Measurements from ENCODE around the gene LLGL1. TPM values are rescaled to one million over a fixed set of nuclear protein-coding genes. Genes with fewer than 3 reads are reported as not detected.

Gene LLGL1
- total and polyA plus RNA-seq, 10 donors, result 2.9 to 23.4 (median 14.5) TPM

- TF ChIP-seq POLR2AphosphoS5 (IDR thresholded peaks at IDR 0.05) (no peak), CTCF (IDR thresholded peaks at IDR 0.05 in 8 of 11, conservative IDR thresholded peaks at IDR 0.05 in 3 of 11) (no peak), POLR2A (IDR thresholded peaks at IDR 0.05) (no peak)
- WGBS, 5 donors, result 58 to 95% (median 86%) methylated on average over 2 to 3 of the region's 3 CpGs
- intact Hi-C loops (cut with DNase I; ENCODE audit: low total_unique reads), result no loop called here
- Histone ChIP-seq H3K4me3 (no peak overlapping the region), H3K36me3 (peaks cover 0 to 100% (median 62%) of the 10 kb centered on the region in 6 donors), H3K9me3 (no peaks in the 10 kb centered on the region), H3K27me3 (replicated peaks in 1 of 7) (no peaks in the 10 kb centered on the region), H3K27ac (no peak overlapping the region), H3K4me1 (peaks cover 11 to 80% (median 54%) of the 10 kb centered on the region in 6 donors)
- DNase-seq, result no peak
Observed at GRCh38 chr17:18197535-18198194, 27.8 kb upstream of the LLGL1 start.

- Histone ChIP-seq H3K4me3 (no peak overlapping the region), H3K27me3 (replicated peaks in 1 of 7) (no peaks in the 10 kb centered on the region), H3K36me3 (peaks cover 0 to 100% (median 67%) of the 10 kb centered on the region in 6 donors), H3K9me3 (no peaks in the 10 kb centered on the region), H3K27ac (no peak overlapping the region), H3K4me1 (peaks cover 11 to 74% (median 50%) of the 10 kb centered on the region in 6 donors)
- intact Hi-C loops (cut with DNase I; ENCODE audit: low total_unique reads), result no loop called here
- 40 to 66% (median 51%) methylated on average over 4 of the region's 4 CpGs for WGBS, 5 donors
- no peak for DNase-seq
- TF ChIP-seq CTCF (IDR thresholded peaks at IDR 0.05 in 8 of 11, conservative IDR thresholded peaks at IDR 0.05 in 3 of 11) (no peak), POLR2AphosphoS5 (IDR thresholded peaks at IDR 0.05) (no peak), POLR2A (IDR thresholded peaks at IDR 0.05) (no peak)
Observed at GRCh38 chr17:18198530-18198929, 26.9 kb upstream of the LLGL1 start.

DNA sequence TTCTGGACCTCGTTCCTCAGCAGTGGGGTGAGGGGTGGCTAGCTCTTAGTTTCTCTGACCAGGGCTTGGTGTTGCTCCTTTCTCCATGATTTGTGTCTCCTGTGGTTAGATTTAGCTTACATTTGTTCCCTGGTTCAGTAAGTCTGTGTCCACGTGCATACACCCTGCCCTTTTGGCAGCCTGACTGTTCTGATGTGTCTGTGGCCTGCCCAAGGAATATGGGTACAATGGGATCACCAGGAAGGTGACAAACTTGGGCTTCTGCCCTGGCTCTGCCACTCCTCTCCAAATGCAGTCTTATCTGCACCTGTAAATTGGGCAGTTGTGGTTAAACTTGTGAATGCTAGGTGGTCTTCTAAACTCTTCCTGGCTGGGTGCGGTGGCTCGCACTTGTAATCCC lies 24.3 kb upstream of the LLGL1 start:
- DNase-seq, result no peak
- H3K36me3 ChIP-seq, result peaks cover 0 to 100% (median 63%) of the 10 kb centered on the region in 6 donors
- H3K27ac ChIP-seq, result no peak overlapping the region
- H3K27me3 ChIP-seq (replicated peaks in 1 of 7), result no peaks in the 10 kb centered on the region
- no peaks in the 10 kb centered on the region for H3K9me3 ChIP-seq
- peaks cover 11 to 52% (median 41%) of the 10 kb centered on the region in 6 donors for H3K4me1 ChIP-seq
- 71 to 94% (median 84%) methylated on average over 4 of the region's 4 CpGs for WGBS, 5 donors
- intact Hi-C loops (cut with DNase I; ENCODE audit: low total_unique reads), result no loop called here
- H3K4me3 ChIP-seq, result no peak overlapping the region
- TF ChIP-seq POLR2AphosphoS5 (IDR thresholded peaks at IDR 0.05) (no peak), POLR2A (IDR thresholded peaks at IDR 0.05) (no peak), CTCF (IDR thresholded peaks at IDR 0.05 in 8 of 11, conservative IDR thresholded peaks at IDR 0.05 in 3 of 11) (no peak)

- Histone ChIP-seq H3K36me3 (peaks cover 0 to 100% (median 66%) of the 10 kb centered on the region in 6 donors), H3K27ac (no peak overlapping the region), H3K4me1 (peaks cover 7 to 32% (median 21%) of the 10 kb centered on the region in 6 donors), H3K9me3 (no peaks in the 10 kb centered on the region), H3K27me3 (replicated peaks in 1 of 7) (no peaks in the 10 kb centered on the region), H3K4me3 (no peak overlapping the region)
- no peak for DNase-seq
- WGBS, 5 donors, result 86 to 91% (median 88%) methylated on average over 7 of the region's 7 CpGs
- no peak for TF ChIP-seq POLR2AphosphoS5 (IDR thresholded peaks at IDR 0.05)
- no peak for TF ChIP-seq CTCF (IDR thresholded peaks at IDR 0.05 in 8 of 11, conservative IDR thresholded peaks at IDR 0.05 in 3 of 11)
- TF ChIP-seq POLR2A (IDR thresholded peaks at IDR 0.05), result no peak
- intact Hi-C loops (cut with DNase I; ENCODE audit: low total_unique reads), result no loop called here
Observed at GRCh38 chr17:18203308-18203707, 22.1 kb upstream of the LLGL1 start.
